ENCODE measurements around the gene DLGAP3. TPM values are rescaled to one million over a fixed set of nuclear protein-coding genes. Genes with fewer than 3 reads are reported as not detected.

Gene DLGAP3
- total and polyA plus RNA-seq, 2 of the 13 experiments (the other 11 are each of a cell fraction or from before 2014, with no cell fraction given) = 0.03 to 0.04 TPM

- TF ChIP-seq, protein P1, sequence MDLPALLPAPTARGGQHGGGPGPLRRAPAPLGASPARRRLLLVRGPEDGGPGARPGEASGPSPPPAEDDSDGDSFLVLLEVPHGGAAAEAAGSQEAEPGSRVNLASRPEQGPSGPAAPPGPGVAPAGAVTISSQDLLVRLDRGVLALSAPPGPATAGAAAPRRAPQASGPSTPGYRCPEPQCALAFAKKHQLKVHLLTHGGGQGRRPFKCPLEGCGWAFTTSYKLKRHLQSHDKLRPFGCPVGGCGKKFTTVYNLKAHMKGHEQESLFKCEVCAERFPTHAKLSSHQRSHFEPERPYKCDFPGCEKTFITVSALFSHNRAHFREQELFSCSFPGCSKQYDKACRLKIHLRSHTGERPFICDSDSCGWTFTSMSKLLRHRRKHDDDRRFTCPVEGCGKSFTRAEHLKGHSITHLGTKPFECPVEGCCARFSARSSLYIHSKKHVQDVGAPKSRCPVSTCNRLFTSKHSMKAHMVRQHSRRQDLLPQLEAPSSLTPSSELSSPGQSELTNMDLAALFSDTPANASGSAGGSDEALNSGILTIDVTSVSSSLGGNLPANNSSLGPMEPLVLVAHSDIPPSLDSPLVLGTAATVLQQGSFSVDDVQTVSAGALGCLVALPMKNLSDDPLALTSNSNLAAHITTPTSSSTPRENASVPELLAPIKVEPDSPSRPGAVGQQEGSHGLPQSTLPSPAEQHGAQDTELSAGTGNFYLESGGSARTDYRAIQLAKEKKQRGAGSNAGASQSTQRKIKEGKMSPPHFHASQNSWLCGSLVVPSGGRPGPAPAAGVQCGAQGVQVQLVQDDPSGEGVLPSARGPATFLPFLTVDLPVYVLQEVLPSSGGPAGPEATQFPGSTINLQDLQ (CRISPR knock-in tag; IDR thresholded peaks at IDR 0.05) = no peak
- no peak for TF ChIP-seq ZFP36L1 (CRISPR knock-in tag; IDR thresholded peaks at IDR 0.05)
- no peak for TF ChIP-seq NFAT5 (CRISPR knock-in tag; IDR thresholded peaks at IDR 0.05)
- TF ChIP-seq, protein P2, sequence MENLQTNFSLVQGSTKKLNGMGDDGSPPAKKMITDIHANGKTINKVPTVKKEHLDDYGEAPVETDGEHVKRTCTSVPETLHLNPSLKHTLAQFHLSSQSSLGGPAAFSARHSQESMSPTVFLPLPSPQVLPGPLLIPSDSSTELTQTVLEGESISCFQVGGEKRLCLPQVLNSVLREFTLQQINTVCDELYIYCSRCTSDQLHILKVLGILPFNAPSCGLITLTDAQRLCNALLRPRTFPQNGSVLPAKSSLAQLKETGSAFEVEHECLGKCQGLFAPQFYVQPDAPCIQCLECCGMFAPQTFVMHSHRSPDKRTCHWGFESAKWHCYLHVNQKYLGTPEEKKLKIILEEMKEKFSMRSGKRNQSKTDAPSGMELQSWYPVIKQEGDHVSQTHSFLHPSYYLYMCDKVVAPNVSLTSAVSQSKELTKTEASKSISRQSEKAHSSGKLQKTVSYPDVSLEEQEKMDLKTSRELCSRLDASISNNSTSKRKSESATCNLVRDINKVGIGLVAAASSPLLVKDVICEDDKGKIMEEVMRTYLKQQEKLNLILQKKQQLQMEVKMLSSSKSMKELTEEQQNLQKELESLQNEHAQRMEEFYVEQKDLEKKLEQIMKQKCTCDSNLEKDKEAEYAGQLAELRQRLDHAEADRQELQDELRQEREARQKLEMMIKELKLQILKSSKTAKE (CRISPR knock-in tag; IDR thresholded peaks at IDR 0.05; ENCODE audit: borderline replicate concordance) = no peak
- no peak for TF ChIP-seq PHB2 (IDR thresholded peaks at IDR 0.05; ENCODE audit: partially characterized antibody)
- TF ChIP-seq, protein P3, sequence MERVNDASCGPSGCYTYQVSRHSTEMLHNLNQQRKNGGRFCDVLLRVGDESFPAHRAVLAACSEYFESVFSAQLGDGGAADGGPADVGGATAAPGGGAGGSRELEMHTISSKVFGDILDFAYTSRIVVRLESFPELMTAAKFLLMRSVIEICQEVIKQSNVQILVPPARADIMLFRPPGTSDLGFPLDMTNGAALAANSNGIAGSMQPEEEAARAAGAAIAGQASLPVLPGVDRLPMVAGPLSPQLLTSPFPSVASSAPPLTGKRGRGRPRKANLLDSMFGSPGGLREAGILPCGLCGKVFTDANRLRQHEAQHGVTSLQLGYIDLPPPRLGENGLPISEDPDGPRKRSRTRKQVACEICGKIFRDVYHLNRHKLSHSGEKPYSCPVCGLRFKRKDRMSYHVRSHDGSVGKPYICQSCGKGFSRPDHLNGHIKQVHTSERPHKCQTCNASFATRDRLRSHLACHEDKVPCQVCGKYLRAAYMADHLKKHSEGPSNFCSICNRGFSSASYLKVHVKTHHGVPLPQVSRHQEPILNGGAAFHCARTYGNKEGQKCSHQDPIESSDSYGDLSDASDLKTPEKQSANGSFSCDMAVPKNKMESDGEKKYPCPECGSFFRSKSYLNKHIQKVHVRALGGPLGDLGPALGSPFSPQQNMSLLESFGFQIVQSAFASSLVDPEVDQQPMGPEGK (CRISPR knock-in tag; IDR thresholded peaks at IDR 0.05) = no peak
- TF ChIP-seq, protein P4, sequence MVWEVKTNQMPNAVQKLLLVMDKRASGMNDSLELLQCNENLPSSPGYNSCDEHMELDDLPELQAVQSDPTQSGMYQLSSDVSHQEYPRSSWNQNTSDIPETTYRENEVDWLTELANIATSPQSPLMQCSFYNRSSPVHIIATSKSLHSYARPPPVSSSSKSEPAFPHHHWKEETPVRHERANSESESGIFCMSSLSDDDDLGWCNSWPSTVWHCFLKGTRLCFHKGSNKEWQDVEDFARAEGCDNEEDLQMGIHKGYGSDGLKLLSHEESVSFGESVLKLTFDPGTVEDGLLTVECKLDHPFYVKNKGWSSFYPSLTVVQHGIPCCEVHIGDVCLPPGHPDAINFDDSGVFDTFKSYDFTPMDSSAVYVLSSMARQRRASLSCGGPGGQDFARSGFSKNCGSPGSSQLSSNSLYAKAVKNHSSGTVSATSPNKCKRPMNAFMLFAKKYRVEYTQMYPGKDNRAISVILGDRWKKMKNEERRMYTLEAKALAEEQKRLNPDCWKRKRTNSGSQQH (CRISPR knock-in tag; IDR thresholded peaks at IDR 0.05; ENCODE audit: low read depth) = no peak
These were observed 25.0 kb downstream of the DLGAP3 start (continued) for GRCh38 chr1:34904236-34905097.

Measured in HepG2 (cell line).